Measurements from ENCODE around the gene GPN3. TPM values are rescaled to one million over a fixed set of nuclear protein-coding genes. Genes with fewer than 3 reads are reported as not detected.

The GPN3 gene
- total and polyA plus RNA-seq, 9 donors, result 15.5 to 32.5 (median 23.2) TPM

DNA sequence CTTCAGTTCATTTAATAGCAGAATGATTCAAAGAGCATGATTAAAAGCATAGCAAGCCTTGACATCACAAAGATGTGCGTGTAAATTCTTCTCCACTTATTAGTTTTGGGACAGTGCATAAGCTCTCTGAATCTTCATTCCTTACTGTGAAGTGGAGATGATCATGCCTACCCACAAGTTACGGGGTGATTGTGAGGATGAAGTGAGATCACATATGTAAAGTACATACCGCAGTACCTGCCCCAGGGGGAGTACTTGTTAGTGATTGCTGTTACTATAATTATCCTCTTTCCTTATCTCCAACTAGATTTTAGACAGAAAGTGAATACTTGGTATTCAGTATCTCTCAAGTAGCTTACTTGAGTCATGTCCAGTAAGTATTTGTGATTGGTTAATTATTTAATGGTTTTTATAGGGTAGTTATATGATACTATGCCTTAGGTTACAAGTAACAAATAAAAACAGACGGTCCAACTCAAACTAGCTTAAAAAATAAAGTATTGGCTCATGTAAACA lies 40.1 kb upstream of the GPN3 start:
- no peaks in the 10 kb centered on the region for H3K9me3 ChIP-seq
- H3K4me1 ChIP-seq (ENCODE audit: insufficient read depth), result no peaks in the 10 kb centered on the region
- H3K4me3 ChIP-seq, result no peak overlapping the region
- intact Hi-C loops (cut with DNase I), result no loop called here
- no peaks in the 10 kb centered on the region for H3K27me3 ChIP-seq
- no peak for DNase-seq
- no peak overlapping the region for H3K27ac ChIP-seq
- TF ChIP-seq POLR2A (IDR thresholded peaks at IDR 0.05), result no peak
- TF ChIP-seq EP300 (IDR thresholded peaks at IDR 0.05), result no peak
- TF ChIP-seq, protein P1, sequence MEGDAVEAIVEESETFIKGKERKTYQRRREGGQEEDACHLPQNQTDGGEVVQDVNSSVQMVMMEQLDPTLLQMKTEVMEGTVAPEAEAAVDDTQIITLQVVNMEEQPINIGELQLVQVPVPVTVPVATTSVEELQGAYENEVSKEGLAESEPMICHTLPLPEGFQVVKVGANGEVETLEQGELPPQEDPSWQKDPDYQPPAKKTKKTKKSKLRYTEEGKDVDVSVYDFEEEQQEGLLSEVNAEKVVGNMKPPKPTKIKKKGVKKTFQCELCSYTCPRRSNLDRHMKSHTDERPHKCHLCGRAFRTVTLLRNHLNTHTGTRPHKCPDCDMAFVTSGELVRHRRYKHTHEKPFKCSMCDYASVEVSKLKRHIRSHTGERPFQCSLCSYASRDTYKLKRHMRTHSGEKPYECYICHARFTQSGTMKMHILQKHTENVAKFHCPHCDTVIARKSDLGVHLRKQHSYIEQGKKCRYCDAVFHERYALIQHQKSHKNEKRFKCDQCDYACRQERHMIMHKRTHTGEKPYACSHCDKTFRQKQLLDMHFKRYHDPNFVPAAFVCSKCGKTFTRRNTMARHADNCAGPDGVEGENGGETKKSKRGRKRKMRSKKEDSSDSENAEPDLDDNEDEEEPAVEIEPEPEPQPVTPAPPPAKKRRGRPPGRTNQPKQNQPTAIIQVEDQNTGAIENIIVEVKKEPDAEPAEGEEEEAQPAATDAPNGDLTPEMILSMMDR (IDR thresholded peaks at IDR 0.05), result no peak
- WGBS, 3 donors, result 86 to 92% (median 91%) methylated on average over 4 of the region's 4 CpGs
- H3K36me3 ChIP-seq, result no peaks in the 10 kb centered on the region

- no peaks in the 10 kb centered on the region for H3K36me3 ChIP-seq
- no peak overlapping the region for H3K27ac ChIP-seq
- no peak overlapping the region for H3K4me3 ChIP-seq
- no peaks in the 10 kb centered on the region for H3K27me3 ChIP-seq
- DNase-seq, result no peak
- H3K4me1 ChIP-seq (ENCODE audit: insufficient read depth), result peaks cover 6% of the 10 kb centered on the region
- WGBS, 3 donors, result 69 to 74% (median 69%) methylated on average over 3 of the region's 3 CpGs
- TF ChIP-seq POLR2A (IDR thresholded peaks at IDR 0.05) (no peak), EP300 (IDR thresholded peaks at IDR 0.05) (no peak)
- TF ChIP-seq, protein P1 (IDR thresholded peaks at IDR 0.05), result no peak
- H3K9me3 ChIP-seq, result no peaks in the 10 kb centered on the region
- intact Hi-C loops (cut with DNase I), result no loop called here
Measured at GRCh38 chr12:110505332-110505731, 37.3 kb upstream of the GPN3 start.

GRCh38 chr12:110503432-110503831 lies 35.4 kb upstream of the GPN3 start:
- intact Hi-C loops (cut with DNase I), result no loop called here
- Histone ChIP-seq H3K27ac (no peak overlapping the region), H3K4me1 (ENCODE audit: insufficient read depth) (peaks cover 6% of the 10 kb centered on the region), H3K9me3 (no peaks in the 10 kb centered on the region), H3K4me3 (no peak overlapping the region), H3K27me3 (no peaks in the 10 kb centered on the region), H3K36me3 (no peaks in the 10 kb centered on the region)
- 64 to 78% (median 70%) methylated on average over 1 of the region's 1 CpG for WGBS, 3 donors
- TF ChIP-seq, protein P1 (IDR thresholded peaks at IDR 0.05), result no peak
- TF ChIP-seq EP300 (IDR thresholded peaks at IDR 0.05) (no peak), POLR2A (IDR thresholded peaks at IDR 0.05) (no peak)
- DNase-seq, result no peak

DNA sequence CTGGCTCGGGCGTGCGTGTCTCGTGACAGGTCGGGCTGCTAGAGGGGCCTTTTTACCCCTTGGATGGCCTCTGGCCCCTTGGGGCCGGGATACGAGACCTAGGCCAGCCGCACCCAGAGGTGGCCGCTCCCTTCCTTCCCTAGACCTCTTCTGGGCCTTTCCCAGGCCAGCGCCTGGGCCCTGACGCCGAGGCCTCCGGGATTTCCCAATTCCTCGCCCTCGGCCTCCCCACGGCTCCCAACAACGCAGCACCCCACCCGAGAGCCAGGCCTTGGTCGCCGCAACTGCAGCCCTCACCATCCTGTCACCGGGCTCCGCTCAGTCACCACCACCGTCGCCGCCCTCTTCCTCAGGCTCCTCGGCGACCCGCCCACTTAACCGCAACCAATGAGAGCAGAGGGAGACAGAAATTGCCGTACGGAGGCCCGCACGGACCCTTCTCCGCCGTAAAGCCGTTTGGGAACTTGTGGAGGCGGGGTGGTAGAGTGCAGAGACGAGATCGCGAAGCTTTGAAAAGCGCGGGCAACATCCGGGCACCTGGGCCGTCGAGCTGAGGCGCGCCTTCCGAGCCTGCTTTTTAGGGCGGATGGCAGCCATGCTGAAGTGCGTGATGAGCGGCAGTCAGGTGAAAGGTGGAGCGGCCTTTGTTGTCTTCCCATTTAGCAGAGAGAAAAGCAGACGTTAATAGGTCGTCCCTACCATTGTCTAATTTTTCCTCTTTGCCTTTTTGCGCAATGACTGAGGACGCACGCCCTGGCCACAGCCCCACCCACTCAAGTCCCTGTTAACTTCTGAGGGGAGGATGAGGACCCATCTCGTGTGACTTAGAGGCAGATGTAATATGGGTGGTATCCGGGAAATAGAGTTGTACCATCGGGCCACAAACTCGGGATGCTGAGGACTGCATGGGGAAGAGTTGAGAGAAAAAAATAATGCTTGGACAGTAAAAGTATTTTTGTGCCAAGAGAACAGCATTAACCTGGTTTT lies 34.0 kb upstream of the GPN3 start, which contains the start of the genes RAD9B and VPS29:
TSS of gene RAD9B (plus strand) at position 580 of the 987 bp plus-strand sequence. CDS start at position 587, 7 bp downstream.
TSS of gene VPS29 (minus strand) at position 360 of the 987 bp plus-strand sequence. CDS start at position 300, 60 bp downstream.
- intact Hi-C loops (cut with DNase I), result no loop called here
- H3K36me3 ChIP-seq, result no peaks in the 10 kb centered on the region
- H3K9me3 ChIP-seq, result no peaks in the 10 kb centered on the region
- 6 to 7% (median 6%) methylated on average over 61 of the region's 61 CpGs for WGBS, 3 donors
- H3K4me3 ChIP-seq, result peak within 1 kb of the TSS; percentile 92
- TF ChIP-seq, protein P1 (IDR thresholded peaks at IDR 0.05), result no peak
- peak; percentile 11 for TF ChIP-seq EP300 (IDR thresholded peaks at IDR 0.05)
- peak; percentile 72 for TF ChIP-seq POLR2A (IDR thresholded peaks at IDR 0.05)
- peaks cover 8% of the 10 kb centered on the region for H3K4me1 ChIP-seq (ENCODE audit: insufficient read depth)
- peak; percentile 96 to 98 (median 97) for DNase-seq
- peak within 1 kb of the TSS; percentile 16 to 71 for H3K27ac ChIP-seq
- no peaks in the 10 kb centered on the region for H3K27me3 ChIP-seq

All from ovary (tissue), 9 donors.